Stomach (tissue), 4 donors: ENCODE data around the gene LHFPL2.

Experiments used
- CTCF ChIP-seq, 7 experiments: fragments of 450-650 bp in 4 of 7; fragments of 200-600 bp in 3 of 7; sonication (generic) in 3 of 7; IDR thresholded peaks; one replicate each; pipeline ENCODE4 v1.5.1; 2016 to 2019; ENCODE audit warnings: antibody characterized with exemption in 7 of 7, control low read depth in 2 of 7, mild to moderate bottlenecking in 1 of 7
- EP300 ChIP-seq: sonication (generic); formaldehyde crosslinking; IDR thresholded peaks from one replicate; pipeline ENCODE4 v1.6.1; 2017; ENCODE audit warnings: antibody characterized with exemption
- POLR2A ChIP-seq, 4 donors: fragments of 450-650 bp; IDR thresholded peaks; one replicate each; pipeline ENCODE4 v1.6.1; 2016; ENCODE audit warnings: antibody characterized with exemption in 4 of 4, control low read depth in 2 of 4, mild to moderate bottlenecking in 1 of 4, moderate library complexity in 1 of 4
- POLR2AphosphoS5 ChIP-seq, 3 donors: sonication (generic); formaldehyde crosslinking; IDR thresholded peaks; one replicate each; pipeline ENCODE4 v1.6.1; 2016; ENCODE audit warnings: antibody characterized with exemption in 3 of 3

DNA sequence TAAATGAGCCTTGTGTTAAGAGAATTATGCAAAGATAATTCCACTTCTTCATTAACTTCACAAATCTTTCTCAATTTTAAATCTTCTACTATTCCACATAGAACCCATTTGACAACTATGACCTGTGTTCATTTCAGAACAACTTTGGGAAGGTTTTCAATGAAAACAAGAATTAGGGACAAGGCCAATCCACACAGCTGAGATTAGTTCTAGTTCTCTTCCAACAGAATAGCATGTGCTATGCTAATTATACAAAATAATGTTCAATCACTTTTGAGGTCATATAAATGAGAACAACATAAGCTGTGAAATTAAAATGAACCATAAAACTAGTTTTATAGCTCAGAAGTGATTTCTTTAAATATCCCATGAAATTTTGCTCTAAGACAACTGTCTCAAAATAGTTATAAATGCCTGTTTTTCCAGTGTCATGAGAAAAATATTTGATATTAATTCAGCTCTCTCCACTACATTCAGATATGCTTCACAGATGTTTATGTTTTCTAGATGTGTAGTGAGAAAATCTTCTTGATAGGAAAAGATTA, 7.2 kb upstream of the LHFPL2 start:
- TF ChIP-seq POLR2AphosphoS5 (IDR thresholded peaks at IDR 0.05) = no peak
- TF ChIP-seq POLR2A (IDR thresholded peaks at IDR 0.05) = no peak
- TF ChIP-seq CTCF (IDR thresholded peaks at IDR 0.05) = no peak
- TF ChIP-seq EP300 = no peak
